Measurements from ENCODE around the gene C2CD5.

The C2CD5 gene

GRCh38 chr12:22473212-22473611 is 71.1 kb downstream of the C2CD5 start:
- no peak overlapping the region for H3K4me3 ChIP-seq (ENCODE audit: low read length)
- DNase-seq (ENCODE audit: low read depth), result no peak
- TF ChIP-seq CTCF (IDR thresholded peaks at IDR 0.05; ENCODE audit: insufficient read depth, low read depth, low read length, missing control alignments), result no peak

- no peak overlapping the region for H3K4me3 ChIP-seq (ENCODE audit: low read length)
- TF ChIP-seq CTCF (IDR thresholded peaks at IDR 0.05; ENCODE audit: insufficient read depth, low read depth, low read length, missing control alignments), result no peak
- no peak for DNase-seq (ENCODE audit: low read depth)
These were observed 77.2 kb downstream of the C2CD5 start for GRCh38 chr12:22467190-22467589.

- no peak for TF ChIP-seq CTCF (IDR thresholded peaks at IDR 0.05; ENCODE audit: insufficient read depth, low read depth, low read length, missing control alignments)
These were observed 81.0 kb downstream of the C2CD5 start for GRCh38 chr12:22463306-22463705.

GRCh38 chr12:22461786-22462185 is 82.6 kb downstream of the C2CD5 start:
- no peak overlapping the region for H3K4me3 ChIP-seq (ENCODE audit: low read length)
- TF ChIP-seq CTCF (IDR thresholded peaks at IDR 0.05; ENCODE audit: insufficient read depth, low read depth, low read length, missing control alignments), result no peak
- no peak for DNase-seq (ENCODE audit: low read depth)

More at GRCh38 chr12:22463306-22463705, 81.0 kb downstream of the C2CD5 start:
- H3K4me3 ChIP-seq (ENCODE audit: low read length), result no peak overlapping the region
- no peak for DNase-seq (ENCODE audit: low read depth)

GRCh38 chr12:22459838-22460490 is 84.4 kb downstream of the C2CD5 start:
- TF ChIP-seq CTCF (IDR thresholded peaks at IDR 0.05; ENCODE audit: insufficient read depth, low read depth, low read length, missing control alignments), result peak; percentile 67
- DNase-seq (ENCODE audit: low read depth), result peak; percentile 61
- no peak overlapping the region for H3K4me3 ChIP-seq (ENCODE audit: low read length)

- TF ChIP-seq CTCF (IDR thresholded peaks at IDR 0.05; ENCODE audit: insufficient read depth, low read depth, low read length, missing control alignments), result no peak
- no peak overlapping the region for H3K4me3 ChIP-seq (ENCODE audit: low read length)
- no peak for DNase-seq (ENCODE audit: low read depth)
These were observed 85.9 kb downstream of the C2CD5 start for GRCh38 chr12:22458298-22458937.

GRCh38 chr12:22457085-22457484 is 87.3 kb downstream of the C2CD5 start:
- no peak for TF ChIP-seq CTCF (IDR thresholded peaks at IDR 0.05; ENCODE audit: insufficient read depth, low read depth, low read length, missing control alignments)
- no peak for DNase-seq (ENCODE audit: low read depth)

More at GRCh38 chr12:22457085-22457484, 87.3 kb downstream of the C2CD5 start:
- no peak overlapping the region for H3K4me3 ChIP-seq (ENCODE audit: low read length)

All from epithelial cell of esophagus (primary cell).